ENCODE results near the gene CNTNAP2.

The CNTNAP2 gene

GRCh38 chr7:147245274-147245673, 1128.7 kb downstream of the CNTNAP2 start:
- no peak for DNase-seq (ENCODE audit: low read depth in 2 of 2)

GRCh38 chr7:147249956-147250355, 1133.4 kb downstream of the CNTNAP2 start:
- DNase-seq (ENCODE audit: low read depth in 2 of 2): no peak

GRCh38 chr7:147251751-147252325, 1135.2 kb downstream of the CNTNAP2 start:
- DNase-seq (ENCODE audit: low read depth in 2 of 2): no peak

- no peak for DNase-seq (ENCODE audit: low read depth in 2 of 2)
These were observed 1145.1 kb downstream of the CNTNAP2 start for GRCh38 chr7:147261693-147262092.

- DNase-seq (ENCODE audit: low read depth in 2 of 2): no peak
These were observed 1148.9 kb downstream of the CNTNAP2 start for GRCh38 chr7:147265528-147265927.

- DNase-seq (ENCODE audit: low read depth in 2 of 2): no peak
These were observed 1159.5 kb downstream of the CNTNAP2 start for GRCh38 chr7:147276106-147276505.

GRCh38 chr7:147276783-147277370, 1160.3 kb downstream of the CNTNAP2 start:
- no peak for DNase-seq (ENCODE audit: low read depth in 2 of 2)

GRCh38 chr7:147279514-147279913, 1162.9 kb downstream of the CNTNAP2 start:
- no peak for DNase-seq (ENCODE audit: low read depth in 2 of 2)

GRCh38 chr7:147279964-147280374, 1163.4 kb downstream of the CNTNAP2 start:
- no peak for DNase-seq (ENCODE audit: low read depth in 2 of 2)

- no peak for DNase-seq (ENCODE audit: low read depth in 2 of 2)
These were observed 1165.6 kb downstream of the CNTNAP2 start for GRCh38 chr7:147282204-147282603.

GRCh38 chr7:147296201-147296600, 1179.6 kb downstream of the CNTNAP2 start:
- no peak for DNase-seq (ENCODE audit: low read depth in 2 of 2)

- DNase-seq (ENCODE audit: low read depth in 2 of 2): no peak
These were observed 1180.4 kb downstream of the CNTNAP2 start for GRCh38 chr7:147296986-147297385.

- no peak for DNase-seq (ENCODE audit: low read depth in 2 of 2)
These were observed 1182.0 kb downstream of the CNTNAP2 start for GRCh38 chr7:147298611-147299043.

- DNase-seq (ENCODE audit: low read depth in 2 of 2): no peak
These were observed 1183.7 kb downstream of the CNTNAP2 start for GRCh38 chr7:147300293-147300692.

- DNase-seq (ENCODE audit: low read depth in 2 of 2): no peak
These were observed 1187.8 kb downstream of the CNTNAP2 start for GRCh38 chr7:147304376-147304775.

- no peak for DNase-seq (ENCODE audit: low read depth in 2 of 2)
These were observed 1189.2 kb downstream of the CNTNAP2 start for GRCh38 chr7:147305827-147306226.

- no peak for DNase-seq (ENCODE audit: low read depth in 2 of 2)
These were observed 1191.9 kb downstream of the CNTNAP2 start for GRCh38 chr7:147308539-147308938.

- no peak for DNase-seq (ENCODE audit: low read depth in 2 of 2)
These were observed 1194.7 kb downstream of the CNTNAP2 start for GRCh38 chr7:147311336-147311735.

GRCh38 chr7:147321504-147321903, 1204.9 kb downstream of the CNTNAP2 start:
- no peak for DNase-seq (ENCODE audit: low read depth in 2 of 2)

GRCh38 chr7:147332988-147333387, 1216.4 kb downstream of the CNTNAP2 start:
- no peak for DNase-seq (ENCODE audit: low read depth in 2 of 2)

- no peak for DNase-seq (ENCODE audit: low read depth in 2 of 2)
These were observed 1246.5 kb downstream of the CNTNAP2 start for GRCh38 chr7:147363101-147363500.

GRCh38 chr7:147376192-147376591, 1259.6 kb downstream of the CNTNAP2 start:
- no peak for DNase-seq (ENCODE audit: low read depth in 2 of 2)

GRCh38 chr7:147380926-147381325, 1264.3 kb downstream of the CNTNAP2 start:
- DNase-seq (ENCODE audit: low read depth in 2 of 2): no peak

- DNase-seq (ENCODE audit: low read depth in 2 of 2): no peak
These were observed 1277.7 kb downstream of the CNTNAP2 start for GRCh38 chr7:147394329-147394728.

All from stimulated activated CD4-positive, alpha-beta T cell treated with anti-CD3 and anti-CD28 coated beads, Interleukin-1b, Interleukin-23, amount 100 ng/mL, for 1 hour (primary cell).